Measurements from ENCODE around the gene NPTX1. TPM values are rescaled to one million over a fixed set of nuclear protein-coding genes. Genes with fewer than 3 reads are reported as not detected.

NPTX1 gene
- total and polyA plus RNA-seq, 2 of the 13 experiments (the other 11 are each of a cell fraction or from before 2014, with no cell fraction given): 0.01 TPM; not detected in 1

- no peak overlapping the region for H3K9ac ChIP-seq (ENCODE audit: insufficient read depth, low read depth, low read length)
- BruUV-seq (replicated peaks): no TSS peak
These were observed 57.2 kb downstream of the NPTX1 start for GRCh38 chr17:80419255-80419654.

GRCh38 chr17:80418589-80418988 is 57.8 kb downstream of the NPTX1 start:
- intact Hi-C loops (cut with micrococcal nuclease; ENCODE audit: unreplicated experiment) (no loop called here), in situ Hi-C loops (cut with HindIII; ENCODE audit: extremely low pct_ligation_motif_present, low pct_unique_long_range_greater_than_20kb) (no loop called here)
- H2AFZ ChIP-seq (ENCODE audit: low read length): no peak overlapping the region
- no peak overlapping the region for H3K4me3 ChIP-seq (replicated peaks in 1 of 3; ENCODE audit: insufficient read depth in 1 of 3, low read depth in 2 of 3, low read length in 3 of 3)
- no TSS peak for BruUV-seq (replicated peaks)
- no peak for TF ChIP-seq GATA4 (IDR thresholded peaks at IDR 0.05; ENCODE audit: borderline replicate concordance, low read depth)
- TF ChIP-seq CEBPB (IDR thresholded peaks at IDR 0.05; ENCODE audit: borderline replicate concordance, low read depth, low read length): 0 out of 2 replicates have a peak, but pooled peaks have one; percentile 53
- no peak for TF ChIP-seq ZSCAN22 (CRISPR knock-in tag; IDR thresholded peaks at IDR 0.05)
- no peak for TF ChIP-seq RXRA (CRISPR knock-in tag; IDR thresholded peaks at IDR 0.05)
- TF ChIP-seq XRCC5 (optimal IDR thresholded peaks at IDR 0.05; ENCODE audit: low read length): no peak
- no peak for TF ChIP-seq U2AF2 (IDR thresholded peaks at IDR 0.05; ENCODE audit: low read depth, low read length)
- H3K9me3 ChIP-seq (ENCODE audit: low read length): no peaks in the 10 kb centered on the region
- DNase-seq (ENCODE audit: low spot score) (no peak), ATAC-seq (no peak), FAIRE-seq (no peak)
- no peak overlapping the region for H3K4me2 ChIP-seq (ENCODE audit: low read depth, low read length)
- H3K36me3 ChIP-seq (replicated peaks in 1 of 2; ENCODE audit: control insufficient read depth in 1 of 2, insufficient read depth in 2 of 2, low read length in 2 of 2): peaks cover 6 to 19% of the 10 kb centered on the region in 2 experiments; a peak in 3 of 5 replicates
- no peak overlapping the region for H3K27ac ChIP-seq (ENCODE audit: extremely low read length, insufficient read depth, low read length)
- H3K79me2 ChIP-seq (ENCODE audit: insufficient read depth, low read length): peaks cover 7% of the 10 kb centered on the region
- no peaks in the 10 kb centered on the region; the same call in 1 of the 2 replicates for H4K20me1 ChIP-seq (ENCODE audit: insufficient read depth, low read length)
- CTCF ChIA-PET (ENCODE audit: low intra/inter-chr PET ratio, low total read pairs): no interaction called here
- 96% methylated on average over 11 of the region's 11 CpGs for WGBS (ENCODE audit: low lambda C conversion rate)
- H3K9ac ChIP-seq (ENCODE audit: insufficient read depth, low read depth, low read length): no peak overlapping the region
- peaks cover 0 to 2% of the 10 kb centered on the region in 2 experiments; a peak in 3 of 5 replicates for H3K27me3 ChIP-seq (ENCODE audit: control insufficient read depth in 1 of 2, insufficient read depth in 2 of 2, low read length in 2 of 2)
- POLR2A ChIA-PET: no interaction called here
- peaks cover 24% of the 10 kb centered on the region for H3K4me1 ChIP-seq (ENCODE audit: insufficient read depth, low read length)

More at GRCh38 chr17:80419255-80419654, 57.2 kb downstream of the NPTX1 start:
- no peak for ATAC-seq
- no peak overlapping the region for H3K27ac ChIP-seq (ENCODE audit: extremely low read length, insufficient read depth, low read length)
- intact Hi-C loops (cut with micrococcal nuclease; ENCODE audit: unreplicated experiment) (no loop called here), in situ Hi-C loops (cut with HindIII; ENCODE audit: extremely low pct_ligation_motif_present, low pct_unique_long_range_greater_than_20kb) (no loop called here)
- H4K20me1 ChIP-seq (ENCODE audit: insufficient read depth, low read length): no peaks in the 10 kb centered on the region; the same call in 1 of the 2 replicates
- peaks cover 17% of the 10 kb centered on the region for H3K4me1 ChIP-seq (ENCODE audit: insufficient read depth, low read length)
- CTCF ChIA-PET (ENCODE audit: low intra/inter-chr PET ratio, low total read pairs): no interaction called here
- no peak overlapping the region for H3K4me2 ChIP-seq (ENCODE audit: low read depth, low read length)
- H3K27me3 ChIP-seq (ENCODE audit: control insufficient read depth in 1 of 2, insufficient read depth in 2 of 2, low read length in 2 of 2): no peaks in the 10 kb centered on the region; a peak in 1 of 5 replicates
- TF ChIP-seq RXRA (CRISPR knock-in tag; IDR thresholded peaks at IDR 0.05) (0 out of 2 replicates have a peak, but pooled peaks have one; percentile 14), ZNF703 (CRISPR knock-in tag; IDR thresholded peaks at IDR 0.05; ENCODE audit: borderline replicate concordance) (no peak)
- FAIRE-seq: no peak
- peaks cover 7% of the 10 kb centered on the region for H3K79me2 ChIP-seq (ENCODE audit: insufficient read depth, low read length)
- WGBS (ENCODE audit: low lambda C conversion rate): 91% methylated on average over 8 of the region's 11 CpGs
- no peak for DNase-seq (ENCODE audit: low spot score)
- H3K9me3 ChIP-seq (ENCODE audit: low read length): no peaks in the 10 kb centered on the region
- no peak overlapping the region for H3K4me3 ChIP-seq (replicated peaks in 1 of 3; ENCODE audit: insufficient read depth in 1 of 3, low read depth in 2 of 3, low read length in 3 of 3)
- H2AFZ ChIP-seq (ENCODE audit: low read length): no peak overlapping the region
- peaks cover 6 to 19% of the 10 kb centered on the region in 2 experiments; a peak in 3 of 5 replicates for H3K36me3 ChIP-seq (replicated peaks in 1 of 2; ENCODE audit: control insufficient read depth in 1 of 2, insufficient read depth in 2 of 2, low read length in 2 of 2)
- POLR2A ChIA-PET: interaction anchor here (0.5 to 1.2 kb wide), 2 partner anchors 35 to 1070 kb away, joined by 3 read pairs; no protein-coding TSS in a partner anchor

Small RNA genes lying within 50 kb of the gene (microRNA-seq; reads per million reads assigned to microRNA genes)
- 0.51 reads per million for gene MIR4730

Small RNA genes lying within 50 kb of the gene (small RNA-seq; reads per million reads assigned to genes)
- 0 reads per million in 3 experiments for gene AC120024.2 (ENCODE audit: insufficient read depth in 2 of 3, insufficient read length in 3 of 3, low read depth in 2 of 3, low replicate concordance in 1 of 3)
- 0 reads per million in 3 experiments for gene AC120024.3 (ENCODE audit: insufficient read depth in 2 of 3, insufficient read length in 3 of 3, low read depth in 2 of 3, low replicate concordance in 1 of 3)
- 0 reads per million in 3 experiments for gene MIR4730 (ENCODE audit: insufficient read depth in 2 of 3, insufficient read length in 3 of 3, low read depth in 2 of 3, low replicate concordance in 1 of 3)

Other genes starting within 250 kb of the NPTX1 start
- gene RNF213, start 215.8 kb downstream of the NPTX1 start, total RNA-seq (2016; rRNA removed; fragmentation: Illumina TruSeq; extraction: Trizol): 38.7 and 42.8 TPM in 2 replicates
- gene RNF213, start 215.8 kb downstream of the NPTX1 start, polyA plus RNA-seq (2011; rRNA removed): 38.6 and 44.0 TPM in 2 replicates
- 15.1 and 16.0 TPM in 2 replicates for gene ENDOV, start 61.4 kb downstream of the NPTX1 start, total RNA-seq (2016; rRNA removed; fragmentation: Illumina TruSeq; extraction: Trizol)
- gene ENDOV, start 61.4 kb downstream of the NPTX1 start, polyA plus RNA-seq (2011; rRNA removed): 17.1 and 19.8 TPM in 2 replicates
- 25.3 TPM in 2 replicates for gene RPTOR, start 68.2 kb upstream of the NPTX1 start, total RNA-seq (2016; rRNA removed; fragmentation: Illumina TruSeq; extraction: Trizol)
- gene RPTOR, start 68.2 kb upstream of the NPTX1 start, polyA plus RNA-seq (2011; rRNA removed): 6.6 and 7.2 TPM in 2 replicates